Caco-2 (cell line): ENCODE results near the gene CBX4. TPM values are rescaled to one million over a fixed set of nuclear protein-coding genes. Genes with fewer than 3 reads are reported as not detected.

Experiments
- BruUV-seq: library from RNA; stranded (reverse); fragments of 400-500 nt; replicated peaks from 2 replicates; lab custom pipeline; 2021; lab: Mats Ljungman, UMichigan
- CTCF ChIA-PET: fragments of 300-600 bp; sonication (Branson Sonifier 250); formaldehyde crosslinking; loops from one replicate; lab custom pipeline; 2022; ENCODE audit warnings: antibody characterized with exemption; lab: Charles Lee
- POLR2A ChIA-PET: fragments of 300-600 bp; sonication (Branson Sonifier 250); formaldehyde crosslinking; loops from one replicate; lab custom pipeline; 2022; ENCODE audit warnings: antibody characterized with exemption; lab: Charles Lee
- DNase-seq, 2 experiments: peaks; one replicate each; pipeline versions ENCODE4 v3.0.0 to v3.0.0-alpha.2; 2020 to 2022
- H3K27me3 ChIP-seq: replicated peaks from 2 replicates; pipeline ENCODE4 v1.6.0; 2011; ENCODE audit warnings: low read length; ENCODE audit not compliant: control insufficient read depth, insufficient read depth
- H3K36me3 ChIP-seq: 2 replicates; pipeline ENCODE4 v1.5.1; 2011; ENCODE audit warnings: low read length; ENCODE audit not compliant: control insufficient read depth, insufficient read depth
- H3K4me1 ChIP-seq: fragments of 250-450 bp; sonication (Bioruptor Pico); 2 replicates; pipeline ENCODE4 v1.5.1; 2020; ENCODE audit warnings: mild to moderate bottlenecking
- H3K4me3 ChIP-seq: 2 replicates; pipeline ENCODE4 v1.5.1; 2011; ENCODE audit warnings: low read depth, mild to moderate bottlenecking, control low read depth, low read length
- H3K9me3 ChIP-seq: fragments of 250-450 bp; sonication (Bioruptor Pico); 2 replicates; pipeline ENCODE4 v1.5.1; 2020; ENCODE audit warnings: mild to moderate bottlenecking, moderate library complexity
- H3K27ac Mint-ChIP-seq: one replicate; pipeline ENCODE4 v1.8.0; 2022; ENCODE audit warnings: mixed read lengths; ENCODE audit not compliant: unreplicated experiment
- H3K27me3 Mint-ChIP-seq: one replicate; pipeline ENCODE4 v1.8.0; 2022; ENCODE audit warnings: mixed read lengths; ENCODE audit not compliant: insufficient read depth, unreplicated experiment
- H3K36me3 Mint-ChIP-seq: one replicate; pipeline ENCODE4 v1.8.0; 2022; ENCODE audit warnings: mild to moderate bottlenecking, mixed read lengths; ENCODE audit not compliant: insufficient read depth, unreplicated experiment
- H3K4me1 Mint-ChIP-seq: one replicate; pipeline ENCODE4 v1.8.0; 2022; ENCODE audit warnings: low read depth, mixed read lengths; ENCODE audit not compliant: unreplicated experiment
- H3K4me3 Mint-ChIP-seq: one replicate; pipeline ENCODE4 v1.8.0; 2022; ENCODE audit warnings: mild to moderate bottlenecking, moderate library complexity, mixed read lengths; ENCODE audit not compliant: unreplicated experiment
- H3K9me3 Mint-ChIP-seq: one replicate; pipeline ENCODE4 v1.8.0; 2022; ENCODE audit warnings: mixed read lengths; ENCODE audit not compliant: unreplicated experiment
- intact Hi-C: fragments of 100-400 bp; cut with micrococcal nuclease; formaldehyde crosslinking; loops from one replicate; pipeline ENCODE4 v1.10.0; 2022; ENCODE audit not compliant: unreplicated experiment
- total RNA-seq: library from RNA; stranded (reverse); gene quantifications from 2 replicates; pipeline ENCODE4 v1.2.3, GENCODE V29; 2022
- TF ChIP-seq, protein P1 (sequence below), 2 experiments: fragments of 200-600 bp in 1 of 2; IDR thresholded peaks; 1 replicate in 1 of 2; 2 replicates in 1 of 2; pipeline versions ENCODE4 v1.5.1 to v1.8.0; 2011 to 2022; ENCODE audit warnings: antibody characterized with exemption in 1 of 2, control low read depth in 1 of 2, inconsistent platforms in 1 of 2, low read depth in 1 of 2, low read length in 1 of 2, mild to moderate bottlenecking in 1 of 2, moderate library complexity in 1 of 2; ENCODE audit not compliant: insufficient read depth in 1 of 2, severe bottlenecking in 1 of 2, unreplicated experiment in 1 of 2

Gene CBX4
- total RNA-seq, 1 experiment from 2014 or later = 114 TPM

DNA sequence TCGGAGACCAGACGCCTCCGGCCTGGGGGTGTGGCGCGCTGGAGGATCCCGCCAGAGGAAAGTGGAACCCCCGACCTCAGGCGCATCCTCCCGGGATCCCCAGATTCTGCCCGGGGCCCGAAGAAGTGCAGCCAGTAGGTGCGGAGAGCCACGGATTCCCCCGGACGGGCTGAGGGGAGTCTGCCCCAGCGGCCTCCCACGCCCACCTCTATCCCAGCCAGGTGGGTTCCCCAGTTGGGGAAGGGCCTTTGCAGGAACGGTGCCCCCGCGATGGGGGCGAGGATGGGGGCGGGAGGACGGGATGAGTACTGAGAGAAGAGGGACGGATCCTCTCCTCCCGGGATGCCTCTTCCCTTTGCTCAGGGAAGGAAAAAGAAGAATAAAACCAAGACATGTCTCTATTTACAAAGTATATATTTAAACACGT, 47.5 kb downstream of the CBX4 start:
- Mint-ChIP-seq H3K9me3 (no peaks in the 10 kb centered on the region), H3K4me1 (no peaks in the 10 kb centered on the region), H3K27me3 (no peaks in the 10 kb centered on the region), H3K36me3 (peaks cover 55% of the 10 kb centered on the region), H3K4me3 (no peak overlapping the region), H3K27ac (no peak overlapping the region)
- peaks cover 4% of the 10 kb centered on the region; the same call in 1 of the 2 replicates for H3K4me1 ChIP-seq
- ChIA-PET CTCF (no interaction called here), POLR2A (no interaction called here)
- no peak for DNase-seq
- no TSS peak for BruUV-seq
- TF ChIP-seq, protein P1, sequence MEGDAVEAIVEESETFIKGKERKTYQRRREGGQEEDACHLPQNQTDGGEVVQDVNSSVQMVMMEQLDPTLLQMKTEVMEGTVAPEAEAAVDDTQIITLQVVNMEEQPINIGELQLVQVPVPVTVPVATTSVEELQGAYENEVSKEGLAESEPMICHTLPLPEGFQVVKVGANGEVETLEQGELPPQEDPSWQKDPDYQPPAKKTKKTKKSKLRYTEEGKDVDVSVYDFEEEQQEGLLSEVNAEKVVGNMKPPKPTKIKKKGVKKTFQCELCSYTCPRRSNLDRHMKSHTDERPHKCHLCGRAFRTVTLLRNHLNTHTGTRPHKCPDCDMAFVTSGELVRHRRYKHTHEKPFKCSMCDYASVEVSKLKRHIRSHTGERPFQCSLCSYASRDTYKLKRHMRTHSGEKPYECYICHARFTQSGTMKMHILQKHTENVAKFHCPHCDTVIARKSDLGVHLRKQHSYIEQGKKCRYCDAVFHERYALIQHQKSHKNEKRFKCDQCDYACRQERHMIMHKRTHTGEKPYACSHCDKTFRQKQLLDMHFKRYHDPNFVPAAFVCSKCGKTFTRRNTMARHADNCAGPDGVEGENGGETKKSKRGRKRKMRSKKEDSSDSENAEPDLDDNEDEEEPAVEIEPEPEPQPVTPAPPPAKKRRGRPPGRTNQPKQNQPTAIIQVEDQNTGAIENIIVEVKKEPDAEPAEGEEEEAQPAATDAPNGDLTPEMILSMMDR (IDR thresholded peaks at IDR 0.05; ENCODE audit: insufficient read depth in 1 of 2, low read depth in 1 of 2, low read length in 1 of 2, severe bottlenecking in 1 of 2, unreplicated experiment in 1 of 2) = no peak
- no peaks in the 10 kb centered on the region for H3K36me3 ChIP-seq
- intact Hi-C loops = no loop called here
- no peak overlapping the region for H3K4me3 ChIP-seq
- no peaks in the 10 kb centered on the region for H3K27me3 ChIP-seq
- H3K9me3 ChIP-seq = no peaks in the 10 kb centered on the region

DNA sequence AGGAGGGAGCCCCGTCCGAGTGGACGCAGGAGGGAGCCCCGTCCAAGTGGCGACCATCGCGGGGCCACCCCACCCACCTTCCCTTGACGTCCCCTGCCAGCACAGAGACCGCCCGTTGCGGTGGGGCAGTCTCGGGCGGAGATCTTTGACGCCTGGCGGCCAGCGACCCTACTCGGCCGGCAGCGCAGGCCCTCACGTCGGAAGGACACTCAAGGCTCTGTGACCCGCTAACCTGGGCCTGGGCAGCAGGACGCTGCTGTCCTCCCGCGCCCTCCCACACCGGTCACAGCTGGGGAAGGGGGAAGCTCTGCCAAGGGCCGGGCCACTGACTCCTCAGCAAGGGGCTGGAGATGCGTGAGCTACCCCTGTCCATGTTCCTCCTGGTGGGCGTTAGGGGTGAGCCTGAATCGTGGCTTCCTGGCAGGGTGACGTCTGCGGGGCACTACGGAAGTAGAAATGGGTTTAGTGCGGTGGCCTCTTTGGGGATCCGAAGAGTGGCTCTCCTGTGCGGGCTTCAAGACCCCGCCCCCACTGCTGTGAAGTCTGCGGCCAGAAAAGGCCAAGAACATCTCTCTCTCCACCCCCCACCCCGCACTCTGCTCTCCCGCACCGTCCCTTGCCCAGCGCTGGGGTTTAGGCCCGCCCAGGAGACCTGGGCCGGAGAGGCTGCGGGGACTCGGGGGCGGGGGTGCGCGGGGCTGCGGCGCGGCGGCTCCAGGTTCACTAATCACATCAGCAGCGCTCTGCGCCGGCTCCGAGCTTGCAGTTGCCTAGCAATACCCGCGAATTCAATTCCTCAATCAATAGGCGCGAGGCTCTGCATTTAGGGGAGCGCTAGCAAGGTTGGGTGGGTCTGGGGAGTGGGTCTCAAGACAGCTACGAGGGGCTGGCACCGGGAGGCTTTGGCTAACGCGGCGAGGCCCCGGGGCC, 48.2 kb downstream of the CBX4 start:
- DNase-seq = no peak
- ChIA-PET CTCF (no interaction called here), POLR2A (interaction anchor here (0.6 kb wide), 1 partner anchor 14 kb away, joined by 4 read pairs; no protein-coding TSS in a partner anchor)
- Mint-ChIP-seq H3K36me3 (peaks cover 57% of the 10 kb centered on the region), H3K4me1 (no peaks in the 10 kb centered on the region), H3K4me3 (no peak overlapping the region), H3K9me3 (no peaks in the 10 kb centered on the region), H3K27me3 (no peaks in the 10 kb centered on the region), H3K27ac (no peak overlapping the region)
- TF ChIP-seq, protein P1 (IDR thresholded peaks at IDR 0.05; ENCODE audit: insufficient read depth in 1 of 2, low read depth in 1 of 2, low read length in 1 of 2, severe bottlenecking in 1 of 2, unreplicated experiment in 1 of 2) = no peak
- H3K36me3 ChIP-seq = no peaks in the 10 kb centered on the region
- BruUV-seq = no TSS peak
- H3K4me1 ChIP-seq = peaks cover 4% of the 10 kb centered on the region; the same call in 1 of the 2 replicates
- no peaks in the 10 kb centered on the region for H3K27me3 ChIP-seq
- no peaks in the 10 kb centered on the region for H3K9me3 ChIP-seq
- intact Hi-C loops = no loop called here
- no peak overlapping the region for H3K4me3 ChIP-seq

DNA sequence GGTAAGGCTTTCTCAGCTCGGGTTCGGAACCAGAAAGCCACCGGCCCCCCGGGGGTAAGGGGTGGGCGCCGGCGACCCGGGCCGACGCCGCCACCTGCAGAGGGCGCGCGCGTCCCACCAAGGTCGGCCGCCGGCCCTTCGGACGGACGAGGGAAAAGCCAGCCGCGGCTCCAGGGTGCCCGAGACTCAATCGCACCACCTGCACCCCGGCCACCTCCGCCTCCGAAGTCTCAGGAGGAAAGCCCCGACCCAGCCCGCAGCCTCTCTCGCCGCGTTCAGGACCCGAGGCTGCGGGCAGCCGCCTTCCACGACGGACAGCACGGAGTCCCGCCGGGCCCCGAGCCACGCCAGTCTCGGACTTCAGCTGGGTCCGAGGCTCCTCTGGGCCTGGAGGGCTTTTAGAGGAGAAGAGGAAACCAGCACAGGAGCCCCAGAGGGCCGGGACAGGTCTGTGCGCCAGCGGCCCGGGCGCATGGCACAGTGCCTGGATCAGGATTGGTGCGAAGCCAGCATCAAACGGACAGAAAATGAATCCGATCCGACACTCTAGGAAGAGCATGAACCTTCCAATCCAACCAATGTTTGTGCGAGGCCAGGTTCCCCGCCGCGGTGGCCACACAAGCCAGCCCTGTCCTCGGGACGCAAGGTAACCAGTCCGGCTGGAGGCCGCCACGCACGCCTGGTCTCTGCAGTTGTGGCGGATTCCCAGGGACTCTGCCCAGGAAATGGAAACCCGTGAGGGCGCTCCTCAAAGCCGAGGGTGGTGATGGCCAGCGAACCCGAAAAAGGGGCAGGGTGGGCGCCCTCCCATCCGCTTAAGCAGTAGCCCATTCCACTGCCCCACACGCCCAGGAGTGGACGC, 49.1 kb downstream of the CBX4 start:
- no TSS peak for BruUV-seq
- H3K4me1 ChIP-seq = no peaks in the 10 kb centered on the region; the same call in 1 of the 2 replicates
- H3K4me1 Mint-ChIP-seq = no peaks in the 10 kb centered on the region
- CTCF ChIA-PET = interaction anchor here (0.9 to 1.1 kb wide), 2 partner anchors 44 to 48 kb away, joined by 3 to 5 read pairs; no protein-coding TSS in a partner anchor
- no peaks in the 10 kb centered on the region for H3K9me3 ChIP-seq
- no peak overlapping the region for H3K4me3 ChIP-seq
- POLR2A ChIA-PET = no interaction called here
- TF ChIP-seq, protein P1 (IDR thresholded peaks at IDR 0.05; ENCODE audit: insufficient read depth in 1 of 2, low read depth in 1 of 2, low read length in 1 of 2, severe bottlenecking in 1 of 2, unreplicated experiment in 1 of 2) = peak in 1 of 2 experiments; percentile 16
- no peak for DNase-seq
- no peak overlapping the region for H3K4me3 Mint-ChIP-seq
- no peaks in the 10 kb centered on the region for H3K9me3 Mint-ChIP-seq
- H3K27me3 ChIP-seq = no peaks in the 10 kb centered on the region
- peaks cover 57% of the 10 kb centered on the region for H3K36me3 Mint-ChIP-seq
- no peaks in the 10 kb centered on the region for H3K36me3 ChIP-seq
- H3K27ac Mint-ChIP-seq = no peak overlapping the region
- no peaks in the 10 kb centered on the region for H3K27me3 Mint-ChIP-seq
- intact Hi-C loops = no loop called here
